GM18520 (cell line): ENCODE measurements around the gene ATR.

Experiments
- ATAC-seq: cut with Tn5 transposase; IDR thresholded peaks from one replicate; pipeline ENCODE4 v1.9.1; 2021; ENCODE audit not compliant: unreplicated experiment

Gene ATR

GRCh38 chr3:142530296-142530695 lies 48.2 kb downstream of the ATR start:
- no peak for ATAC-seq

GRCh38 chr3:142523921-142524566 lies 54.5 kb downstream of the ATR start:
- no peak for ATAC-seq

- ATAC-seq: no peak
Observed at GRCh38 chr3:142509079-142509478, 69.5 kb downstream of the ATR start.

- no peak for ATAC-seq
Observed at GRCh38 chr3:142507241-142507640, 71.3 kb downstream of the ATR start.

GRCh38 chr3:142502187-142502985 lies 76.1 kb downstream of the ATR start:
- ATAC-seq: no peak

- no peak for ATAC-seq
Observed at GRCh38 chr3:142501004-142501926, 77.3 kb downstream of the ATR start.

GRCh38 chr3:142500211-142500610 lies 78.3 kb downstream of the ATR start:
- ATAC-seq: no peak

GRCh38 chr3:142498397-142499180 lies 79.9 kb downstream of the ATR start:
- ATAC-seq: no peak

GRCh38 chr3:142497729-142498128 lies 80.8 kb downstream of the ATR start:
- ATAC-seq: no peak

GRCh38 chr3:142495103-142495502 lies 83.4 kb downstream of the ATR start:
- ATAC-seq: no peak

GRCh38 chr3:142492184-142492583 lies 86.3 kb downstream of the ATR start:
- no peak for ATAC-seq

GRCh38 chr3:142489572-142490323 lies 88.8 kb downstream of the ATR start:
- ATAC-seq: no peak

- no peak for ATAC-seq
Observed at GRCh38 chr3:142484912-142485435, 93.6 kb downstream of the ATR start.

GRCh38 chr3:142481196-142481595 lies 97.3 kb downstream of the ATR start:
- no peak for ATAC-seq

GRCh38 chr3:142470826-142471225 lies 107.7 kb downstream of the ATR start:
- no peak for ATAC-seq

GRCh38 chr3:142468456-142468855 lies 110.1 kb downstream of the ATR start:
- ATAC-seq: no peak

GRCh38 chr3:142467768-142468167 lies 110.8 kb downstream of the ATR start:
- ATAC-seq: no peak

- no peak for ATAC-seq
Observed at GRCh38 chr3:142460689-142461088, 117.8 kb downstream of the ATR start.

- no peak for ATAC-seq
Observed at GRCh38 chr3:142459929-142460328, 118.6 kb downstream of the ATR start.

GRCh38 chr3:142459096-142459495 lies 119.4 kb downstream of the ATR start:
- ATAC-seq: no peak
